Measurements from ENCODE around the gene CITED4.

- TF ChIP-seq CTCF (IDR thresholded peaks at IDR 0.05; ENCODE audit: low read length) = no peak
- TF ChIP-seq EZH2 (IDR thresholded peaks at IDR 0.05; ENCODE audit: borderline replicate concordance, low read length) = no peak
Measured at GRCh38 chr1:40819101-40819500, 43.1 kb downstream of the CITED4 start.
